H9 (cell line): ENCODE measurements around the gene ZNF503. TPM values are rescaled to one million over a fixed set of nuclear protein-coding genes. Genes with fewer than 3 reads are reported as not detected.

Source experiments
- DNase-seq: peaks from one replicate; pipeline ENCODE4 v3.0.0-alpha.2; 2017
- H2AFZ ChIP-seq: one replicate; pipeline ENCODE4 v1.6.1; 2013; ENCODE audit warnings: mild to moderate bottlenecking, low read length, control low read depth, moderate library complexity
- H2AK5ac ChIP-seq: 2 replicates; pipeline ENCODE4 v1.6.1; 2013; ENCODE audit warnings: low read length, control low read depth, mixed read lengths; ENCODE audit not compliant: insufficient read length
- H2BK120ac ChIP-seq: one replicate; pipeline ENCODE4 v1.6.1; 2013; ENCODE audit warnings: low read depth, mild to moderate bottlenecking, low read length, control low read depth, inconsistent platforms; ENCODE audit not compliant: poor library complexity, severe bottlenecking
- H2BK12ac ChIP-seq: 2 replicates; pipeline ENCODE4 v1.6.1; 2013; ENCODE audit warnings: low read length, control low read depth, mixed read lengths, low read depth; ENCODE audit not compliant: insufficient read length
- H2BK15ac ChIP-seq: 2 replicates; pipeline ENCODE4 v1.6.1; 2013; ENCODE audit warnings: low read depth, low read length, control low read depth
- H2BK20ac ChIP-seq: one replicate; pipeline ENCODE4 v1.6.1; 2013; ENCODE audit warnings: low read depth, mild to moderate bottlenecking, low read length, control low read depth, inconsistent platforms; ENCODE audit not compliant: poor library complexity, severe bottlenecking
- H2BK5ac ChIP-seq: 2 replicates; pipeline ENCODE4 v1.6.1; 2013; ENCODE audit warnings: low read length, control low read depth, mixed read lengths; ENCODE audit not compliant: insufficient read length
- H3K14ac ChIP-seq: 2 replicates; pipeline ENCODE4 v1.6.1; 2013; ENCODE audit warnings: low read length, control low read depth; ENCODE audit not compliant: insufficient read depth
- H3K18ac ChIP-seq: 2 replicates; pipeline ENCODE4 v1.6.1; 2013; ENCODE audit warnings: low read depth, mild to moderate bottlenecking, mixed read lengths, low read length, control low read depth; ENCODE audit not compliant: insufficient read length
- H3K23ac ChIP-seq: 2 replicates; pipeline ENCODE4 v1.6.1; 2013; ENCODE audit warnings: low read length, control low read depth, mixed read lengths, low read depth; ENCODE audit not compliant: insufficient read length
- H3K23me2 ChIP-seq: 2 replicates; pipeline ENCODE4 v1.6.1; 2013; ENCODE audit warnings: low read depth, mild to moderate bottlenecking, mixed read lengths, low read length, control low read depth; ENCODE audit not compliant: insufficient read length, poor library complexity, severe bottlenecking
- H3K27ac ChIP-seq: 2 replicates; pipeline ENCODE4 v1.5.1; 2013; ENCODE audit warnings: low read length, control low read depth, mixed read lengths, low read depth; ENCODE audit not compliant: insufficient read length
- H3K27me3 ChIP-seq: 2 replicates; pipeline ENCODE4 v1.6.1; 2013; ENCODE audit warnings: low read length, control low read depth, inconsistent platforms; ENCODE audit not compliant: insufficient read depth
- H3K4ac ChIP-seq: 2 replicates; pipeline ENCODE4 v1.6.1; 2013; ENCODE audit warnings: low read depth, mild to moderate bottlenecking, control low read depth, inconsistent platforms, low read length, moderate library complexity
- H3K4me1 ChIP-seq: 2 replicates; pipeline ENCODE4 v1.6.1; 2013; ENCODE audit warnings: low read length, control low read depth, inconsistent platforms; ENCODE audit not compliant: insufficient read depth
- H3K4me2 ChIP-seq: 2 replicates; pipeline ENCODE4 v1.6.1; 2013; ENCODE audit warnings: low read length, control low read depth, mixed read lengths; ENCODE audit not compliant: insufficient read length, insufficient read depth
- H3K56ac ChIP-seq: 2 replicates; pipeline ENCODE4 v1.6.1; 2013; ENCODE audit warnings: low read depth, mild to moderate bottlenecking, mixed read lengths, low read length, control low read depth; ENCODE audit not compliant: insufficient read length
- H3K79me1 ChIP-seq: 2 replicates; pipeline ENCODE4 v1.6.1; 2013; ENCODE audit warnings: low read depth, mild to moderate bottlenecking, moderate library complexity, low read length, control low read depth, inconsistent platforms; ENCODE audit not compliant: insufficient read depth, poor library complexity, severe bottlenecking
- H3K79me2 ChIP-seq: 2 replicates; pipeline ENCODE4 v1.6.1; 2013; ENCODE audit warnings: low read length, control low read depth, inconsistent platforms; ENCODE audit not compliant: insufficient read depth
- H3K9ac ChIP-seq: 2 replicates; pipeline ENCODE4 v1.6.1; 2013; ENCODE audit warnings: low read length, control low read depth, mixed read lengths; ENCODE audit not compliant: insufficient read length; ENCODE audit errors: extremely low read depth
- H3K9me3 ChIP-seq: one replicate; pipeline ENCODE4 v1.6.1; 2013; ENCODE audit warnings: low read depth, low read length, inconsistent platforms; ENCODE audit not compliant: control insufficient read depth
- H3T11ph ChIP-seq: one replicate; pipeline ENCODE4 v1.6.1; 2013; ENCODE audit warnings: mild to moderate bottlenecking, low read length, control low read depth, inconsistent platforms
- H4K20me1 ChIP-seq: one replicate; pipeline ENCODE4 v1.6.1; 2013; ENCODE audit not compliant: control insufficient read depth, insufficient read length, insufficient read depth
- H4K5ac ChIP-seq: 2 replicates; pipeline ENCODE4 v1.6.1; 2013; ENCODE audit warnings: low read depth, mild to moderate bottlenecking, mixed read lengths, low read length, control low read depth; ENCODE audit not compliant: insufficient read length
- H4K8ac ChIP-seq: replicated peaks from 2 replicates; pipeline ENCODE4 v1.6.1; 2013; ENCODE audit warnings: low read length, control low read depth, mixed read lengths, low read depth; ENCODE audit not compliant: insufficient read length
- H4K91ac ChIP-seq: 2 replicates; pipeline ENCODE4 v1.6.1; 2013; ENCODE audit warnings: low read depth, mild to moderate bottlenecking, moderate library complexity, mixed read lengths, low read length, control low read depth; ENCODE audit not compliant: insufficient read length
- H3K27ac Mint-ChIP-seq, 3 experiments: 2 replicates in 2 of 3; 3 replicates in 1 of 3; pipeline ENCODE4 v1.8.0; 2020 to 2021; ENCODE audit warnings: mixed read lengths in 3 of 3, mild to moderate bottlenecking in 1 of 3, moderate library complexity in 1 of 3
- H3K27me3 Mint-ChIP-seq: 2 replicates; pipeline ENCODE4 v1.8.0; 2021; ENCODE audit warnings: low read depth, mild to moderate bottlenecking, moderate library complexity, mixed read lengths
- H3K36me3 Mint-ChIP-seq, 3 experiments: 2 replicates in 2 of 3; 3 replicates in 1 of 3; pipeline ENCODE4 v1.8.0; 2020 to 2021; ENCODE audit warnings: low read depth in 3 of 3, mixed read lengths in 3 of 3; ENCODE audit not compliant: insufficient read depth in 1 of 3
- H3K4me1 Mint-ChIP-seq, 2 experiments: 2 replicates each; pipeline ENCODE4 v1.8.0; 2020; ENCODE audit warnings: mixed read lengths in 2 of 2
- H3K4me3 Mint-ChIP-seq, 2 experiments: 2 replicates in 1 of 2; 3 replicates in 1 of 2; pipeline ENCODE4 v1.8.0; 2020 to 2021; ENCODE audit warnings: mild to moderate bottlenecking in 2 of 2, mixed read lengths in 2 of 2, moderate library complexity in 1 of 2
- H3K9me3 Mint-ChIP-seq, 2 experiments: 2 replicates in 1 of 2; 3 replicates in 1 of 2; pipeline ENCODE4 v1.8.0; 2020; ENCODE audit warnings: mild to moderate bottlenecking in 2 of 2, mixed read lengths in 2 of 2, moderate library complexity in 1 of 2
- CTCF ChIP-seq: fragments of 200-600 bp; sonication (generic); conservative IDR thresholded peaks from 3 replicates; pipeline ENCODE4 v1.8.0; 2021; ENCODE audit warnings: antibody characterized with exemption, mild to moderate bottlenecking
- WGBS: extraction: QIAGEN DNeasy Blood & Tissue Kit; methylation state at CpG from one replicate; pipeline ENCODE4 v1.1.7; 2013; ENCODE audit warnings: missing lambda C conversion rate, low lambda C conversion rate, mixed read lengths; ENCODE audit not compliant: insufficient read length; ENCODE audit errors: extremely low coverage; 5-methylcytosine and 5-hydroxymethylcytosine counted together
- total RNA-seq: library from RNA; stranded (reverse); gene quantifications from 2 replicates; pipeline ENCODE4 v1.2.1, GENCODE V29; 2021

ZNF503 gene
- total RNA-seq, 1 experiment from 2014 or later: 0.09 TPM

- Histone ChIP-seq H3T11ph (no peak overlapping the region), H3K14ac (no peak overlapping the region), H4K91ac (no peak overlapping the region), H3K23ac (no peak overlapping the region), H3K27ac (no peak overlapping the region), H4K20me1 (no peaks in the 10 kb centered on the region), H2BK5ac (no peak overlapping the region), H3K9ac (no peak overlapping the region), H4K5ac (no peak overlapping the region), H3K27me3 (peaks cover 55% of the 10 kb centered on the region), H4K8ac (no peak overlapping the region), H2AK5ac (no peak overlapping the region), H2BK15ac (no peak overlapping the region), H3K4ac (no peak overlapping the region), H3K23me2 (no peaks in the 10 kb centered on the region), H2BK20ac (no peak overlapping the region), H3K18ac (no peak overlapping the region), H3K79me2 (no peaks in the 10 kb centered on the region), H3K9me3 (no peaks in the 10 kb centered on the region), H3K4me1 (no peaks in the 10 kb centered on the region), H2AFZ (no peak overlapping the region), H3K79me1 (no peaks in the 10 kb centered on the region), H2BK12ac (no peak overlapping the region), H3K4me2 (no peak overlapping the region), H2BK120ac (no peak overlapping the region), H3K56ac (no peak overlapping the region)
- no CpG with 5 or more reads among the region's 9 CpGs for WGBS
- Mint-ChIP-seq H3K4me3 (no peak overlapping the region), H3K9me3 (no peaks in the 10 kb centered on the region; a peak in 2 of 5 replicates), H3K36me3 (no peaks in the 10 kb centered on the region), H3K27me3 (peaks cover 95% of the 10 kb centered on the region), H3K4me1 (peaks cover 28 to 37% of the 10 kb centered on the region in 2 experiments), H3K27ac (no peak overlapping the region; a peak in 1 of 7 replicates)
- no peak for DNase-seq
- TF ChIP-seq CTCF: no peak
Observed at GRCh38 chr10:75428434-75429158, 27.0 kb upstream of the ZNF503 start.
